Measurements from ENCODE around the gene SMAP1. TPM values are rescaled to one million over a fixed set of nuclear protein-coding genes. Genes with fewer than 3 reads are reported as not detected.

The SMAP1 gene
- total and polyA plus RNA-seq, 8 donors = 26.2 to 30.6 (median 26.9) TPM

DNA sequence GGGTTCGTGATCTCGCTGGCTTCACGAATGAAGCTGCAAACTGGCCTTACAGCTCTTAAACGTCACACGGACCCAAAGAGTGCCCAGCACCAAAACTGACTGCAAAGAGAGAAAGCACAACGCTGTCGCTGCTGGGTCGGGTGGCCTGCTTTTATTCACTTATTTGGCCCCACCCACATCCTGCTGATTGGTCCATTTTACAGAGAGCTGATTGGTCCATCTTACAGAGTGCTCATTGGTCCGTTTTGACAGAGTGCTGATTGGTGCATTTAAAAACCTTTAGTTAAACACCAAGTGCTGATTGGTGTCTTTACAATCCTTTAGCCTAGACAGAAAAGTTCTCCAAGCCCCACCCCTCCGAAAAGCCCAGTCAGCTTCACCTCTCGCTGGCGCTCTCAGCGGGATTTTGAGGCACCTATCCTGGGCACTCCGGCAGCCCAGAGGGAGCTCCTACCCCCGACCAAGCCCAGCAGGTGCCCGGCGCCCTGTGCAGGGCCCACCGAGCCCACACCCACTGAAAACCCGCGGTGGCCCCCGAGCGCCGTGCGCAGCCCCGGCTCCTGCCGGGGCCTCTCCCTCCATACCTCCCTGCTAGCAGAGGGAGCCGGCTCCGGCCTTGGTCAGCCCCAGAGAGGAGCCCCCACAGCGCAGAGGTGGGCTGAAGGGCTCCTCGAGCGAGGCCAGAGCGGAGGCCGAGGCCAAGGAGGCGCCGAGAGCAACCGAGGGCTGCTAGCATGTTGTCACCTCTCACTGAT is 40.0 kb upstream of the SMAP1 start:
- TF ChIP-seq, protein P1, sequence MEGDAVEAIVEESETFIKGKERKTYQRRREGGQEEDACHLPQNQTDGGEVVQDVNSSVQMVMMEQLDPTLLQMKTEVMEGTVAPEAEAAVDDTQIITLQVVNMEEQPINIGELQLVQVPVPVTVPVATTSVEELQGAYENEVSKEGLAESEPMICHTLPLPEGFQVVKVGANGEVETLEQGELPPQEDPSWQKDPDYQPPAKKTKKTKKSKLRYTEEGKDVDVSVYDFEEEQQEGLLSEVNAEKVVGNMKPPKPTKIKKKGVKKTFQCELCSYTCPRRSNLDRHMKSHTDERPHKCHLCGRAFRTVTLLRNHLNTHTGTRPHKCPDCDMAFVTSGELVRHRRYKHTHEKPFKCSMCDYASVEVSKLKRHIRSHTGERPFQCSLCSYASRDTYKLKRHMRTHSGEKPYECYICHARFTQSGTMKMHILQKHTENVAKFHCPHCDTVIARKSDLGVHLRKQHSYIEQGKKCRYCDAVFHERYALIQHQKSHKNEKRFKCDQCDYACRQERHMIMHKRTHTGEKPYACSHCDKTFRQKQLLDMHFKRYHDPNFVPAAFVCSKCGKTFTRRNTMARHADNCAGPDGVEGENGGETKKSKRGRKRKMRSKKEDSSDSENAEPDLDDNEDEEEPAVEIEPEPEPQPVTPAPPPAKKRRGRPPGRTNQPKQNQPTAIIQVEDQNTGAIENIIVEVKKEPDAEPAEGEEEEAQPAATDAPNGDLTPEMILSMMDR (IDR thresholded peaks at IDR 0.05) = no peak
- H3K4me3 ChIP-seq = no peak overlapping the region
- ATAC-seq (no peak), DNase-seq (no peak)
- no peaks in the 10 kb centered on the region for H3K9me3 ChIP-seq
- no peaks in the 10 kb centered on the region for H3K4me1 ChIP-seq
- H3K36me3 ChIP-seq = no peaks in the 10 kb centered on the region
- intact Hi-C loops (cut with DNase I) = no loop called here
- H3K27me3 ChIP-seq = no peaks in the 10 kb centered on the region
- H3K27ac ChIP-seq = no peak overlapping the region

DNA sequence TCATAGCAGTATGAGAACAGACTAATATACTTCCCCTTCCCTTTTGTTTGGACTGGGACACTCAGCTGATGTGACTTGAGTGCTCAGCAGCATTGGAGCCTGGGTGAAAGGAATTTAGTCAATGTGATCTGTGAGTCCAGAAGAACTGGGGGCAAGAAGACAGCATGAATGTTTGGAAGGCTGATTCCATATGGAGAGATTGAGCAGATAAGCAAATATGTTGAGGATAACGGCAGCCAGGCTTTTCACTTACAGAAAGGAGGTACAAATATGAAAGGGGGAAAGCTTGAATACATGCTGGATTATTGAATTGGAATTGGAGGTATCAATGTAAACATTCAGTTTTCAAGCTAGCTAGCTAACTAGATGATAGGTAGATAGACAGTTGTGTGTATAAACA is 37.8 kb upstream of the SMAP1 start:
- no peaks in the 10 kb centered on the region for H3K27me3 ChIP-seq
- TF ChIP-seq, protein P1 (IDR thresholded peaks at IDR 0.05) = no peak
- ATAC-seq (no peak), DNase-seq (no peak)
- no peaks in the 10 kb centered on the region for H3K9me3 ChIP-seq
- intact Hi-C loops (cut with DNase I) = no loop called here
- H3K4me3 ChIP-seq = no peak overlapping the region
- H3K4me1 ChIP-seq = no peaks in the 10 kb centered on the region
- no peaks in the 10 kb centered on the region for H3K36me3 ChIP-seq
- H3K27ac ChIP-seq = no peak overlapping the region

DNA sequence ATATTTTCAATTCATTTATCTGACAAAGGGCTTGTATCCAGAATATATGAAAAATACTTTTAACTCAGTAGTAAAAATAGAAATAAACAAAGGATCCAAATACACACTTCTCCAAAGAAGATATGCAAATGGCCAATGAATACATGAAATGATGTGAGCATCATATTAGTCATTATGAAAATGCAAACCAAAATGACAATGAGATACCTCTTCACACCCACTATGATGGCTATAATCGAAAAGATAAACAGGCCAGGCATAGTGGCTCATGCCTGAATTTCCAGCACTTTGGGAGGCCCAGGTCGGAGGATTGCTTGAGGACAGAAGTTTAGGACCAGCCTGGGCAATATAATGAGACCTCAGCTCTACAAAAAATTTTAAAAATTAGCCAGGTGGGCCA is 33.8 kb upstream of the SMAP1 start:
- Histone ChIP-seq H3K27me3 (no peaks in the 10 kb centered on the region), H3K4me3 (no peak overlapping the region), H3K27ac (no peak overlapping the region), H3K36me3 (no peaks in the 10 kb centered on the region), H3K9me3 (no peaks in the 10 kb centered on the region), H3K4me1 (no peaks in the 10 kb centered on the region)
- intact Hi-C loops (cut with DNase I) = no loop called here
- TF ChIP-seq, protein P1 (IDR thresholded peaks at IDR 0.05) = no peak
- ATAC-seq (no peak), DNase-seq (no peak)

DNA sequence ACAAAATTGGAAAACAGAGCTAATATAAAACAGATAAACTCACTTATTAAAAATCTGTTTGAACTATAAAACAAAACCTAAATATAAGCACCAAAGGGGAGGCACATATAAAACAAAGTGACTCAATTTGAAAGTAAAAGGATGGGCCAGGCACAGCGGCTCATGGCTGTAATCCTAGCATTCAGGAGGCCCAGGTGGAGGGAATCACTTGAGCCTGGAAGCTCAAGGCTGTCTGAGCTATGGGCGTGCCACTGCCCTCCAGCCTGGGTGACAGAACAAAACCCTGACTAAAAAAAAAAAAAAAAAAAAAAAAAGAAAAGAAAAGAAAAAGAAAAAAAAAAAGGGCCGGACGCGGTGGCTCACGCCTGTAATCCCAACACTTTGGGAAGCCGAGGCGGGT is 31.1 kb upstream of the SMAP1 start:
- no peak overlapping the region for H3K27ac ChIP-seq
- DNase-seq (no peak), ATAC-seq (no peak)
- no peaks in the 10 kb centered on the region for H3K4me1 ChIP-seq
- H3K27me3 ChIP-seq = no peaks in the 10 kb centered on the region
- H3K4me3 ChIP-seq = no peak overlapping the region
- TF ChIP-seq, protein P1 (IDR thresholded peaks at IDR 0.05) = no peak
- H3K9me3 ChIP-seq = no peaks in the 10 kb centered on the region
- no peaks in the 10 kb centered on the region for H3K36me3 ChIP-seq
- intact Hi-C loops (cut with DNase I) = no loop called here

DNA sequence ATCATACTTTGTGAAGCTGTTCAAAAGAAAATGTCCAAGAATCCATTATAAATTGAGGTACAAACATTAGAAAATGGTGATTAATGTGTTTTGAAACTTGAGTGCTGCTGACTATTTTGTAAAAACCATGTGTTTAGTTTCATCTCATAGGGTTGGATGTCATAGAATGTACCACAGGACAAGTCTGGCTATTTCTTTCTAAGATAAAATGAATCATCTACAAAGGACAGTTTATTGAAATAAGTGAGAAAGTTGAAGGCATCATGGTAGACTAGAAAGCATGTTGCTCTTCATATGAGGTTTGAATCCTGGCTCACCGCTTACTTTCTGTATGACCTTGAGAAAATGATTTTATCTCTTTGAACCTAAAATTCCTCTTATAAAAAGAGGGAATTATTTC is 29.2 kb upstream of the SMAP1 start:
- Histone ChIP-seq H3K27ac (no peak overlapping the region), H3K27me3 (no peaks in the 10 kb centered on the region), H3K4me3 (no peak overlapping the region), H3K36me3 (no peaks in the 10 kb centered on the region), H3K9me3 (no peaks in the 10 kb centered on the region), H3K4me1 (no peaks in the 10 kb centered on the region)
- DNase-seq (no peak), ATAC-seq (no peak)
- intact Hi-C loops (cut with DNase I) = no loop called here
- TF ChIP-seq, protein P1 (IDR thresholded peaks at IDR 0.05) = no peak

Measured in left lung (tissue), 10 donors.